ENCODE data around the gene SHROOM4.

Gene SHROOM4

GRCh38 chrX:50805276-50805675 lies 8.7 kb downstream of the SHROOM4 start:
- no peaks in the 10 kb centered on the region for H3K27me3 ChIP-seq (replicated peaks; ENCODE audit: control insufficient read depth, insufficient read depth, low read length)
- H3K4me3 ChIP-seq (replicated peaks; ENCODE audit: low read depth, low read length) = no peak overlapping the region
- no peaks in the 10 kb centered on the region for H3K36me3 ChIP-seq (ENCODE audit: control insufficient read depth, insufficient read depth, low read length)
- no peak for DNase-seq (ENCODE audit: extremely low read depth, insufficient read length)
- TF ChIP-seq, protein P1, sequence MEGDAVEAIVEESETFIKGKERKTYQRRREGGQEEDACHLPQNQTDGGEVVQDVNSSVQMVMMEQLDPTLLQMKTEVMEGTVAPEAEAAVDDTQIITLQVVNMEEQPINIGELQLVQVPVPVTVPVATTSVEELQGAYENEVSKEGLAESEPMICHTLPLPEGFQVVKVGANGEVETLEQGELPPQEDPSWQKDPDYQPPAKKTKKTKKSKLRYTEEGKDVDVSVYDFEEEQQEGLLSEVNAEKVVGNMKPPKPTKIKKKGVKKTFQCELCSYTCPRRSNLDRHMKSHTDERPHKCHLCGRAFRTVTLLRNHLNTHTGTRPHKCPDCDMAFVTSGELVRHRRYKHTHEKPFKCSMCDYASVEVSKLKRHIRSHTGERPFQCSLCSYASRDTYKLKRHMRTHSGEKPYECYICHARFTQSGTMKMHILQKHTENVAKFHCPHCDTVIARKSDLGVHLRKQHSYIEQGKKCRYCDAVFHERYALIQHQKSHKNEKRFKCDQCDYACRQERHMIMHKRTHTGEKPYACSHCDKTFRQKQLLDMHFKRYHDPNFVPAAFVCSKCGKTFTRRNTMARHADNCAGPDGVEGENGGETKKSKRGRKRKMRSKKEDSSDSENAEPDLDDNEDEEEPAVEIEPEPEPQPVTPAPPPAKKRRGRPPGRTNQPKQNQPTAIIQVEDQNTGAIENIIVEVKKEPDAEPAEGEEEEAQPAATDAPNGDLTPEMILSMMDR (IDR thresholded peaks at IDR 0.05; ENCODE audit: insufficient read depth, low read length, poor library complexity, severe bottlenecking) = no peak

GRCh38 chrX:50801135-50801534 lies 12.9 kb downstream of the SHROOM4 start:
- Histone ChIP-seq H3K4me3 (replicated peaks; ENCODE audit: low read depth, low read length) (no peak overlapping the region), H3K36me3 (ENCODE audit: control insufficient read depth, insufficient read depth, low read length) (no peaks in the 10 kb centered on the region), H3K27me3 (replicated peaks; ENCODE audit: control insufficient read depth, insufficient read depth, low read length) (no peaks in the 10 kb centered on the region)
- no peak for DNase-seq (ENCODE audit: extremely low read depth, insufficient read length)
- TF ChIP-seq, protein P1 (IDR thresholded peaks at IDR 0.05; ENCODE audit: insufficient read depth, low read length, poor library complexity, severe bottlenecking) = no peak

DNA sequence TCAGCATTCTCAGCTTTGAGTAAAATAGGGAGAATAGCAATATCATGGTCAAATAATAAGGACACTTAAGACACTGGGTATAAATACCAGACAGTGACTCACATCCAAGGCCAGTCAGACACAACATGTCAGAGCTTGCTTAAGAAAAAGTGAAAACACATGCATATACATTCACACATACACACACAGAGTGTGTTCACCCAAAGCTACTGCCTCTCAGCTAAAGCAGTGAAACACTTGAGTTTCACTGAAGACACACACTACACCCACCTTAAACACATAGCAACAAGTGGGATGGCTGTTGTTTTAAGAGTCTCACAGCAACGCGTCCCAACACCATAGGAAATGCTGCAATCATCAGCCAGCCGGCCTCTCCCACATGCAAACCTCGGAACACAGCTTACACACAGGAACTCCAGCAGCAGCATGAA lies 14.4 kb downstream of the SHROOM4 start:
- DNase-seq (ENCODE audit: extremely low read depth, insufficient read length) = no peak
- no peaks in the 10 kb centered on the region for H3K27me3 ChIP-seq (replicated peaks; ENCODE audit: control insufficient read depth, insufficient read depth, low read length)
- H3K4me3 ChIP-seq (replicated peaks; ENCODE audit: low read depth, low read length) = no peak overlapping the region
- TF ChIP-seq, protein P1 (IDR thresholded peaks at IDR 0.05; ENCODE audit: insufficient read depth, low read length, poor library complexity, severe bottlenecking) = no peak
- no peaks in the 10 kb centered on the region for H3K36me3 ChIP-seq (ENCODE audit: control insufficient read depth, insufficient read depth, low read length)

DNA sequence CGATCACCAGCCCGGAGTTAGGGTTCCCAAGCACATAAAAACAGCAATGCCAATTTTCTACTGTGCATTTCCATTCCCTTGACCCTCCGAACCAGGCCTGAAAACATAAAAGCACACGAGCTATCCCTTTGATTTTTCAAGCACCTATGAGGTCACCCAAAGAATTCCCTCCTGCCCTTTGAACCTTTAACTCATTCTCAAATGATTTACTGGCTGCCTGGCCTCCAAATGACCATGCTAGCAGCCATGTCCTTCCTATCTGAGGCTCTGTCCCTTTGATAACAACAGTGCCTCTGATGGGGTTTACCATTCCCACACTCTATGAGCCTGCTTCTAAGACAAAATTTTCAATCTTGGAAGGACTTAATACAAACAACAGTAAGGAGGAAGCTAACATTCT lies 15.2 kb downstream of the SHROOM4 start:
- DNase-seq (ENCODE audit: extremely low read depth, insufficient read length) = no peak
- TF ChIP-seq, protein P1 (IDR thresholded peaks at IDR 0.05; ENCODE audit: insufficient read depth, low read length, poor library complexity, severe bottlenecking) = no peak
- no peak overlapping the region for H3K4me3 ChIP-seq (replicated peaks; ENCODE audit: low read depth, low read length)
- H3K27me3 ChIP-seq (replicated peaks; ENCODE audit: control insufficient read depth, insufficient read depth, low read length) = no peaks in the 10 kb centered on the region
- H3K36me3 ChIP-seq (ENCODE audit: control insufficient read depth, insufficient read depth, low read length) = no peaks in the 10 kb centered on the region

GRCh38 chrX:50787099-50787498 lies 26.9 kb downstream of the SHROOM4 start:
- Histone ChIP-seq H3K36me3 (ENCODE audit: control insufficient read depth, insufficient read depth, low read length) (no peaks in the 10 kb centered on the region), H3K27me3 (replicated peaks; ENCODE audit: control insufficient read depth, insufficient read depth, low read length) (no peaks in the 10 kb centered on the region), H3K4me3 (replicated peaks; ENCODE audit: low read depth, low read length) (no peak overlapping the region)
- DNase-seq (ENCODE audit: extremely low read depth, insufficient read length) = no peak
- TF ChIP-seq, protein P1 (IDR thresholded peaks at IDR 0.05; ENCODE audit: insufficient read depth, low read length, poor library complexity, severe bottlenecking) = no peak

GRCh38 chrX:50780144-50780543 lies 33.9 kb downstream of the SHROOM4 start:
- TF ChIP-seq, protein P1 (IDR thresholded peaks at IDR 0.05; ENCODE audit: insufficient read depth, low read length, poor library complexity, severe bottlenecking) = no peak
- DNase-seq (ENCODE audit: extremely low read depth, insufficient read length) = no peak
- H3K36me3 ChIP-seq (ENCODE audit: control insufficient read depth, insufficient read depth, low read length) = no peaks in the 10 kb centered on the region
- no peaks in the 10 kb centered on the region; the same call in 1 of the 2 replicates for H3K27me3 ChIP-seq (replicated peaks; ENCODE audit: control insufficient read depth, insufficient read depth, low read length)
- no peak overlapping the region for H3K4me3 ChIP-seq (replicated peaks; ENCODE audit: low read depth, low read length)

Measured in GM06990 (cell line).